Measurements from ENCODE around the gene PTCHD1.

- TF ChIP-seq EP300 (IDR thresholded peaks at IDR 0.05; ENCODE audit: borderline replicate concordance in 1 of 2, low read depth in 1 of 2, low read length in 1 of 2) = no peak
- TF ChIP-seq IRF3 (IDR thresholded peaks at IDR 0.05; ENCODE audit: low read depth, low read length) = no peak
- no peak for TF ChIP-seq RXRA (IDR thresholded peaks at IDR 0.05; ENCODE audit: borderline replicate concordance, low read depth)
- no peak for TF ChIP-seq CTCF (IDR thresholded peaks at IDR 0.05)
Measured at GRCh38 chrX:23380581-23380980, 45.9 kb downstream of the PTCHD1 start.

Measured in SK-N-SH (cell line).